Right renal cortex interstitium (tissue), 3 donors: ENCODE data around the gene HIVEP1. TPM values are rescaled to one million over a fixed set of nuclear protein-coding genes. Genes with fewer than 3 reads are reported as not detected.

ENCODE experiments used
- DNase-seq, 3 donors: peaks; one replicate each; pipeline ENCODE4 v3.0.0-alpha.2; 2013; ENCODE audit warnings: low read depth in 3 of 3, low spot score in 2 of 3
- polyA plus RNA-seq, 3 donors: library from polyadenylated mRNA; unstranded; fragments of 120-200 nt; gene quantifications; one replicate each; pipeline ENCODE4 v1.2.1, GENCODE V29; 2013; ENCODE audit not compliant: insufficient read length in 3 of 3

Gene HIVEP1
- polyA plus RNA-seq, 3 donors: 21.0 to 23.4 (median 21.9) TPM

GRCh38 chr6:12114055-12114503, 102.0 kb downstream of the HIVEP1 start:
- no peak for DNase-seq

- DNase-seq: no peak
Observed at GRCh38 chr6:12115001-12115400, 102.9 kb downstream of the HIVEP1 start.

- no peak for DNase-seq
Observed at GRCh38 chr6:12115492-12115891, 103.4 kb downstream of the HIVEP1 start.

- DNase-seq: no peak
Observed at GRCh38 chr6:12116264-12116800, 104.2 kb downstream of the HIVEP1 start.

GRCh38 chr6:12116978-12117377, 104.9 kb downstream of the HIVEP1 start:
- no peak for DNase-seq

- no peak for DNase-seq
Observed at GRCh38 chr6:12118607-12119006, 106.5 kb downstream of the HIVEP1 start.

GRCh38 chr6:12119085-12119588, 107.0 kb downstream of the HIVEP1 start:
- peak; percentile 6 to 29 (median 13) for DNase-seq

GRCh38 chr6:12125396-12125795, 113.3 kb downstream of the HIVEP1 start:
- DNase-seq: no peak

- no peak for DNase-seq
Observed at GRCh38 chr6:12126051-12126450, 113.9 kb downstream of the HIVEP1 start.

- DNase-seq: no peak
Observed at GRCh38 chr6:12129523-12129922, 117.4 kb downstream of the HIVEP1 start.

- no peak for DNase-seq
Observed at GRCh38 chr6:12132351-12133222, 120.5 kb downstream of the HIVEP1 start.

GRCh38 chr6:12134581-12134980, 122.5 kb downstream of the HIVEP1 start:
- no peak for DNase-seq

GRCh38 chr6:12134991-12135390, 122.9 kb downstream of the HIVEP1 start:
- DNase-seq: no peak

GRCh38 chr6:12136905-12137304, 124.8 kb downstream of the HIVEP1 start:
- DNase-seq: no peak

- no peak for DNase-seq
Observed at GRCh38 chr6:12137480-12137879, 125.4 kb downstream of the HIVEP1 start.

- no peak for DNase-seq
Observed at GRCh38 chr6:12138381-12138780, 126.3 kb downstream of the HIVEP1 start.

- no peak for DNase-seq
Observed at GRCh38 chr6:12138936-12139335, 126.8 kb downstream of the HIVEP1 start.

- no peak for DNase-seq
Observed at GRCh38 chr6:12147557-12148316, 135.6 kb downstream of the HIVEP1 start.

GRCh38 chr6:12148317-12148801, 136.2 kb downstream of the HIVEP1 start:
- DNase-seq: no peak

GRCh38 chr6:12148841-12149240, 136.7 kb downstream of the HIVEP1 start:
- no peak for DNase-seq

- DNase-seq: no peak
Observed at GRCh38 chr6:12149944-12150510, 137.9 kb downstream of the HIVEP1 start.
